Fibroblast of peridontal ligament (primary cell): ENCODE measurements around the gene SPHK2.
"Not testable (repeated sequence)": the region's sequence is repeated elsewhere in the genome, so short reads cannot be mapped to it uniquely, and the experiment has no call there.

ENCODE experiments used
- DNase-seq: peaks from one replicate; pipeline ENCODE4 v3.0.0-alpha.2; 2010; ENCODE audit errors: extremely low read depth

Gene SPHK2

DNA sequence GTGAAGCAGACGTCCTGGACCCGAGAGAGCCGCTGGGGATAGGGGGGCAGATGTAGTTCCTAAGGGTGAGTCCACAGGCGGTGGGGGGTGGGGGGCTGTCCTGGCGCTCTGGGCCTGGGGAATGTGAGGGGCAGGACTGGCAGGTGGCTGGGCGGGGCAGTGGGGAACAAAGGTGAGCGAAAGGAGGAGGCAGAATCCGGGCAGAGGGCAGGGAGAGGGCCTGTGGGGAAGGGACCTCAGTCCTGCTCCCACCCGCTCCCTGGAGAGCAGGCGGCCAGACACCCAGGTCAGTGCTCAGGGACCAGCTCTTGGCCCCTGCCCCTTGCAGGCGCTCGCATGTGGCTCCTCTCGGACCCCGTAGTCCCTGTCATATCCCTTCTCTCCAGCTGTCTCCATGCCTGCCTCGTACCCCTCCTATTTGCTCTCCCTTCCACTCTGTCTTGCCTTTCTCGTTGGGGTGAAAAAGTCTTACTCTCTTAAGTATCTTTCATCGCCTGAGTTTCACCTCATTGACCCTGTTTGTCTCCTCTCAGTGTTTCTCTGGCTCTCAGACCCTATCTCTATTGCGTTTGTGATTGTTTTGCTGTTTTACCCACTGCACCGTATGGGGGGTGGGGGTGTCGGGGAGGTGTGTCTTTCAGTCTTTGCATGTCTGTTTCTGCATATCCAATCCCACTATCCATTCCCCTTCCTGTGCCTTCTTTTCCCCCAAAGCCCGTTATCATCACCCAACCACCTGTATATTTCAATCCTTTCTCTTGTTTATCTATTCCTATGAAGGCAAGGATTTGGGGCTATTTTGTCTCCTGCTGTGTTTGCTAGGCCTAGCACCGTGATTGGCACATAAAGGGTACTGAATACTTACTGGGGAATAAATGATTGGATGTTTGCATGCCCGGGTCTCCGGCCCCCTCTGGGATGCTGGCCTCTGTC lies 5.8 kb downstream of the SPHK2 start:
- DNase-seq = no peak

DNA sequence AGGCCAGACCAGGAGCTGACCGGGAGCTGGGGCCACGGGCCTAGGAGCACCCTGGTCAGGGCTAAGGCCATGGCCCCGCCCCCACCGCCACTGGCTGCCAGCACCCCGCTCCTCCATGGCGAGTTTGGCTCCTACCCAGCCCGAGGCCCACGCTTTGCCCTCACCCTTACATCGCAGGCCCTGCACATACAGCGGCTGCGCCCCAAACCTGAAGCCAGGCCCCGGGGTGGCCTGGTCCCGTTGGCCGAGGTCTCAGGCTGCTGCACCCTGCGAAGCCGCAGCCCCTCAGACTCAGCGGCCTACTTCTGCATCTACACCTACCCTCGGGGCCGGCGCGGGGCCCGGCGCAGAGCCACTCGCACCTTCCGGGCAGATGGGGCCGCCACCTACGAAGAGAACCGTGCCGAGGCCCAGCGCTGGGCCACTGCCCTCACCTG lies 6.6 kb downstream of the SPHK2 start:
- no peak for DNase-seq

DNA sequence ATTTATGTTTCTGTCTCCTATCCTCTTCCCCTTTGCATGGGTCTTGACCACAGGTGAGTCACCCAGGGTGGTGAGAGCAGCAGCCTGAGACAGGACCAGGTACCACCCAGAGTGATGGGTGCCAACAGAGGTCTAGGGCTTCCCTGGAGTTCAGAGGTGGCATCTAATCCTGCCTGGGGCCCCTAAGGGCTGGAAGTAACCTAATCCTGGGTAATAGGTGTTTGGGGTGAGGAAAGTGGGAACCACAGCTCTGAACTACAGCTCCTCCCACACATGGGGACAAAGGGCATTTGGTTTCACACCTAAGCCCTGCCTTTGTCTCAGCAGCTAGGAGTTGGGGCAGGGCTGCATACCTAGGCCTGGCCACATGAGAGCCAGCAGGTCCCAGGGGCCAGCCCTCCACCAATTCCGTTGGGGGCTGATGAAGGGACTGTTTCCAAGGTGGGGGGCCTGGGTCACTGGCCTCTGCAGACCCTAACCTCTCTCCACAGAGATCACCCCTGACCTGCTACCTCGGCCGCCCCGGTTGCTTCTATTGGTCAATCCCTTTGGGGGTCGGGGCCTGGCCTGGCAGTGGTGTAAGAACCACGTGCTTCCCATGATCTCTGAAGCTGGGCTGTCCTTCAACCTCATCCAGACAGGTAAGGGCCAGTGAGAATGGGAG lies 8.0 kb downstream of the SPHK2 start:
- DNase-seq = no peak

DNA sequence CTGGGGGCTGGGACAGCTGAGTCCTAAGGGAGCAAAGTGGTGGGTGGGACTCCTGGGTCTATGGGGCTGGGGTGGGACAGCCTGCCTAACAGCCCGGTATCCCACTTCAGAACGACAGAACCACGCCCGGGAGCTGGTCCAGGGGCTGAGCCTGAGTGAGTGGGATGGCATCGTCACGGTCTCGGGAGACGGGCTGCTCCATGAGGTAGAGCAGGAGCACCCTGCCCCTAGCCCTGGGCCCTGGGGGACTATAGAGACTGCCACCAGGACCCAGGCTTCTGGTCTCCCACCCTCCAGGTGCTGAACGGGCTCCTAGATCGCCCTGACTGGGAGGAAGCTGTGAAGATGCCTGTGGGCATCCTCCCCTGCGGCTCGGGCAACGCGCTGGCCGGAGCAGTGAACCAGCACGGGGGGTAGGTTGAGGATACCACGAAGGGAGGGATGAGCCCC lies 8.6 kb downstream of the SPHK2 start:
- no peak for DNase-seq

DNA sequence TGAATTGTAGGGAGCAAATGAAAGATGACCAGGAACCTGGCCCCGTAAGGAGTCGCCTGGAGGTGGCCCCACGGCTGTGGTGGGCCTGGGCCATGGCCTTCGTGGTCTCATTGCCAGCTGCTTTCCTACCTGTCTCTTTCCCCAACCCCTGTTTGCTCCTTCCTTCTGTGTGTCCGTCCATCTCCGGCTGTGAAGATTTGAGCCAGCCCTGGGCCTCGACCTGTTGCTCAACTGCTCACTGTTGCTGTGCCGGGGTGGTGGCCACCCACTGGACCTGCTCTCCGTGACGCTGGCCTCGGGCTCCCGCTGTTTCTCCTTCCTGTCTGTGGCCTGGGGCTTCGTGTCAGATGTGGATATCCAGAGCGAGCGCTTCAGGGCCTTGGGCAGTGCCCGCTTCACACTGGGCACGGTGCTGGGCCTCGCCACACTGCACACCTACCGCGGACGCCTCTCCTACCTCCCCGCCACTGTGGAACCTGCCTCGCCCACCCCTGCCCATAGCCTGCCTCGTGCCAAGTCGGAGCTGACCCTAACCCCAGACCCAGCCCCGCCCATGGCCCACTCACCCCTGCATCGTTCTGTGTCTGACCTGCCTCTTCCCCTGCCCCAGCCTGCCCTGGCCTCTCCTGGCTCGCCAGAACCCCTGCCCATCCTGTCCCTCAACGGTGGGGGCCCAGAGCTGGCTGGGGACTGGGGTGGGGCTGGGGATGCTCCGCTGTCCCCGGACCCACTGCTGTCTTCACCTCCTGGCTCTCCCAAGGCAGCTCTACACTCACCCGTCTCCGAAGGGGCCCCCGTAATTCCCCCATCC lies 9.4 kb downstream of the SPHK2 start:
- no peak for DNase-seq

DNA sequence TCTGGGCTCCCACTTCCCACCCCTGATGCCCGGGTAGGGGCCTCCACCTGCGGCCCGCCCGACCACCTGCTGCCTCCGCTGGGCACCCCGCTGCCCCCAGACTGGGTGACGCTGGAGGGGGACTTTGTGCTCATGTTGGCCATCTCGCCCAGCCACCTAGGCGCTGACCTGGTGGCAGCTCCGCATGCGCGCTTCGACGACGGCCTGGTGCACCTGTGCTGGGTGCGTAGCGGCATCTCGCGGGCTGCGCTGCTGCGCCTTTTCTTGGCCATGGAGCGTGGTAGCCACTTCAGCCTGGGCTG lies 9.9 kb downstream of the SPHK2 start:
- DNase-seq = no peak

DNA sequence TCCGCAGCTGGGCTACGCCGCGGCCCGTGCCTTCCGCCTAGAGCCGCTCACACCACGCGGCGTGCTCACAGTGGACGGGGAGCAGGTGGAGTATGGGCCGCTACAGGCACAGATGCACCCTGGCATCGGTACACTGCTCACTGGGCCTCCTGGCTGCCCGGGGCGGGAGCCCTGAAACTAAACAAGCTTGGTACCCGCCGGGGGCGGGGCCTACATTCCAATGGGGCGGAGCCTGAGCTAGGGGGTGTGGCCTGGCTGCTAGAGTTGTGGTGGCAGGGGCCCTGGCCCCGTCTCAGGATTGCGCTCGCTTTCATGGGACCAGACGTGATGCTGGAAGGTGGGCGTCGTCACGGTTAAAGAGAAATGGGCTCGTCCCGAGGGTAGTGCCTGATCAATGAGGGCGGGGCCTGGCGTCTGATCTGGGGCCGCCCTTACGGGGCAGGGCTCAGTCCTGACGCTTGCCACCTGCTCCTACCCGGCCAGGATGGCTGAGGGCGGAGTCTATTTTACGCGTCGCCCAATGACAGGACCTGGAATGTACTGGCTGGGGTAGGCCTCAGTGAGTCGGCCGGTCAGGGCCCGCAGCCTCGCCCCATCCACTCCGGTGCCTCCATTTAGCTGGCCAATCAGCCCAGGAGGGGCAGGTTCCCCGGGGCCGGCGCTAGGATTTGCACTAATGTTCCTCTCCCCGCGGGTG lies 10.4 kb downstream of the SPHK2 start:
- no peak for DNase-seq

DNA sequence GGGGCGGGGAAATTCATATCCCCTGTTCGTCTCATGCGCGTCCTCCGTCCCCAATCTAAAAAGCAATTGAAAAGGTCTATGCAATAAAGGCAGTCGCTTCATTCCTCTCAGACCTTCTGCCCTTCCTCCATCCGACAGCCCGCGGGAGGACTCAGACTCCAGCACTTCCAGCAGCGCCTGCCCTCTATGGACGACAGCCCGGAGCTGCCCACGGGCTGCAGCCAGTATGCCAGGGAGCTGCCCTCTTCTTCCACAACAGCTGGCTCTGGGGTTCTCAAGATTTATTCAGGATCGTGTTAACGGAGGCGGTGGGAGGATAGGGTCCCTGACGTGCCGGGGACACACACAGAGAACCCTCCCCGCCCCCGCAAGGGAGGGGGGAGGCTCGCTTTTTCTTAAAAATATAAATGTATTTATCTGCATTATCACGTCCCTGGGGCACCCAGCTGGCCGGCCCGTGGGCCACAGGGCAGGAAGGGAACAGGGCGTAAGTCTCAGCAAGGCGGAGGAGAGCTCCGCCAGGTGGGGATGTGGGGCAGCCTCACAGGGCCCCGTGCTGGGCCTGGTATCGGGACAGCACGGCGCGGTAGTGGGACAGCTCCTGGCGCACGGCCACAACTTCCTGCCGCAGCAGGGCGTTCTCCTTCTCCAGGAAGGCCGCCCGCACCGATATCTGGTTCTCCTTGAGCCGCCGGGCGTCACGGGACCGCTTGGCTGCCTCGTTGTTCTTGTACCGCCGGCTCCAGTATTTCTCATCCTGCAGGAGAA lies 11.2 kb downstream of the SPHK2 start:
- no peak for DNase-seq

DNA sequence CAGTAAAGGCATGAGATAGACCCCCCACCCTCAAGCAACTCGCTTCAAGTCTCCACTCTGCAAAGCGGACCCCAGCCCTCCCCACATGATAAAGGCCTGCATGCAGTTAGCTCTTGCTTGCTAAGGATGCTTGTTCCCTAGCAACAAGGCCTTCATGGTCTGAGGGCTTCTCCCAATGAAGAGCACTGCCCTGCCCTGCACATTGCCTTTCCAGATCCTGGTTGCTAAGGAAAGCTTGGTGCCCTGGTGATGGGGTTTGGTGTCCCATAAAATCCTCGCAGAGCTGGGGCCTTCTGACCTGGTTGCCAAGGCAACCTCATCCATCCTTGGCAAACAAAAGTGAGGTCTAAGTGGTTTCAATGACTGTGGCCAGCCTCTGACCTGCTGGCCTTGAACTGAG lies 11.9 kb downstream of the SPHK2 start:
- no peak for DNase-seq

DNA sequence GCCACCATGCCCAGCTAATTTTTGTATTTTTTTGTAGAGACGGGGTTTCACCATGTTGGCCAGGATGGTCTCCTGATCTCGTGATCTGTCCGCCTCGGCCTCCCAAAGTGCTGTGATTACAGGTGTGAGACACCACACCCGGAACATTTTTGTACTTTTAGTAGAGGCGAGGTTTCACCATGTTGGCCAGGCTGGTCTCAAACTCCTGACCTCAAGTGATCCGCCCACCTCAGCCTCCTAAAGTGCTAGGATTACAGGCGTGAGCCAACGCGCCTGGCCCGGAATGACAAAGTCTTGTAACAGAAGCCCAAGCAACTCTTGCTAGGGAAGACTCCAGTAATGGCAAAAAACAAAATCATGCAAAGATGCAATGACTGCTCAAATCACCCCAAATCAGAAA lies 13.0 kb downstream of the SPHK2 start:
- not testable (repeated sequence) for DNase-seq

DNA sequence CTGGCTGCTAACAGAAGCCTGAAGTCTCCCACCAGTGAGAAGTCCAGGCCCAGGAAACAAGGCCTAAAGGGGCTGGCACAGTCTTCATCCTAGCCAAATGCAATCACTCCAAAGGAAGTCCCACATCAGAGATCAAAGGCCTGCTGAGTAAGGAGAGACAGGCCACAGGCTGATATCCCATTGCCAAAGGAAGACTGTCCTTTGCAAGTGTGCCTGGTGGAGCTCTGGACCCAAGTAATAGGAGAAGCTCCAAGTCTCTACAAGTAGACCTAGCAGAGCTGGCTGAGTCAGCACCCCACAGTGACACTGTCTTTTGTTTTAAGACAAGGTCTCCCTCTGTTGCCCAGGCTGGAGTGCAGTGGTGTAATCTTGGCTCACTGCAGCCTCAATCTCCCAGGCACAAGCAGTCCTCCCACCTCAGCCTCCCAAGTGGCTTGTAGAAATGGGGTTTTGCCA lies 13.4 kb downstream of the SPHK2 start:
- peak; percentile 35 for DNase-seq

DNA sequence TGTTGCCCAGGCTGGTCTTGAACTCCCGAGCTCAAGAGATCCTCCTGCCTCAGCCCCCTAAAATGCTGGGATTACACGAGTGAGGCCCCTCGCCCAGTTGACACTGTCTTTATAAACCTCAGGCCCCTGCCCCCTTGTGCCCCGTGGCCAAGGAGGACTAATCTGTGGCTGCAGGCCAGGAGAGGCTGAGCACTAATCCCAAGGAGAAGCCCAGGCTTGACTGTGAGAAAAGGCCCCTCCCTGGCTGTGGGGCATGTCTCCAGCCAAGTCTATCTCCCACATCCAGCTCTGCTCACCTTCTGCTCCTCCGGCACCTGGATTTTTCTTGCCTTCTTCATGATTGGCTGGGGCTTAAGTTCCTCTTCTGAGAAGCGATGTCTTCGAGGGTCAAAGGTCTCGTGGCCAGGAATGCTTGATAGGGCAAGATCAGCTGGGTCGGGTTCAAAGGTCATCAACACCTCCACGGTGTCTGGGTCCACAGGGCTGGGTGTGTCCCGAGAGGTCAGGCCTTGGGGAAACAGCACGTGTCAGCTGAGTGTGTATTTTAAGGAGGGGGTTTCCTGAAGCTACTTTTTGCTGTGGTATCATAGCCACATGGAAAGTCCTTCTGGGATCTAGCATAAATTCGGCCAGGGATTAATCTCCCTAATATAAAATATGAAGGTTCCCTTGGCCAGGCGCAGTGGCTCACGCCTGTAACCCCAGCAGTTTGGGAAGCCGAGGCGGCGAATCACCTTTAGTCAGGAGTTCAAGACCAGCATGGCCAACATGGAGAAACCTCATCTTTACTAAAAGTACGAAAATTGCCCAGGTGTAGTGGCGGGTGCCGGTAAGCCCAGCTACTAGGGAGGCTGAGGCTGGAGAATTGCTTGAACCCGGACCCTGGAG lies 14.1 kb downstream of the SPHK2 start:
- DNase-seq = no peak

DNA sequence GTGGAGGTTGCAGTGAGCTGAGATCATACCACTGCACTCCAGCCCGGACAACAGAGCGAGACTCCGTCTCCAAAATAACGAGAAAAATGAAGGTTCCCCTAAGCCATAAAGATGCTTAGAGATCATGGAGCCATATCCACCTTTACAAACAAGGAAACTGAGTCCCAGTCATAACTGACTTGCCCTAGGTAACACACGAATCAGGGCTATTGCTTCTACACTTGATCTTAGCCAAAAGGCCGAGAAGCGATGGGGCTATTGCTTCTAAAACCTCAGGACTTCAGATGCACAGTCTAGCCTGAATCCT lies 14.7 kb downstream of the SPHK2 start:
- DNase-seq = no peak

DNA sequence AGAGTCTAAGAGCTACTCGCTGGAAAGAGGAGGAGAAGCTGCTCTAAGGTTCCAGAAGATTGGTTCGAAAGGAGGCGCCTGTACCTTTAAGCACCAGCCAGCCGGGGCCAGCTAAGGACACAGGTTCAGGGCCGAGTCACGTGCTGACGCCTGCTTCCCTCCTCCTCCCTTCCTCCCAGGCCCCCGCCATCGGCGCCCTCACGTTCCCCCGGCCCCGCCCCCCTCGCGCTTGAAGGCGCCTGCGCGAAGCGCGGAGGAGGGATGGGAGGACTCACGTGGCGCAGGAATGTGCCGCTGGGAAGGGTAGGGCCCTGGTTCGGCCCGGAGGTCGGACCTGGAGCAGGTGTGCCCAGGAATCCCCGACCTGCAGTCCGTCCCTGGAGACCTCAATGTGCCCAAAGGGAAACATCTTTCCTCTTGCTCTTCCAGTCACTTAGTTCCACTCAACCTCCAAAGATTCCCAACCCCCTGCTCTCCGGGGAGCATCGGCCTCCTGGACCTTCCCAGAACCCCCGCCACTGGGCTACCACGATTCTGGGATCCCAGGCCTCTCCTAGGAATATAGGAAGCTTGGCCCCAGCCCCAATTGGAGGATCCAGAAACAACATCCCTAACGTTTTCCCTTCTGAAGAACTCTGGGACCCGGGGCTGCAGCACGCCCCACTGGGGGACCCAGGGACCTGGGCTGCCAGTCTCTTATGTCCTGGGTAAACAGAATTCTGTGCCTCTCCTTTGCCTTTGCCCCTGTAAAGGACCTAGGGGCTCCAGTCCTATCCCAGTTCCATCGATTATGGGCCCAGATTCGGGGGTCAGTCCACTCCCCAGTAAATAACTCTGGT lies 15.3 kb downstream of the SPHK2 start:
- peak; percentile 90 for DNase-seq

DNA sequence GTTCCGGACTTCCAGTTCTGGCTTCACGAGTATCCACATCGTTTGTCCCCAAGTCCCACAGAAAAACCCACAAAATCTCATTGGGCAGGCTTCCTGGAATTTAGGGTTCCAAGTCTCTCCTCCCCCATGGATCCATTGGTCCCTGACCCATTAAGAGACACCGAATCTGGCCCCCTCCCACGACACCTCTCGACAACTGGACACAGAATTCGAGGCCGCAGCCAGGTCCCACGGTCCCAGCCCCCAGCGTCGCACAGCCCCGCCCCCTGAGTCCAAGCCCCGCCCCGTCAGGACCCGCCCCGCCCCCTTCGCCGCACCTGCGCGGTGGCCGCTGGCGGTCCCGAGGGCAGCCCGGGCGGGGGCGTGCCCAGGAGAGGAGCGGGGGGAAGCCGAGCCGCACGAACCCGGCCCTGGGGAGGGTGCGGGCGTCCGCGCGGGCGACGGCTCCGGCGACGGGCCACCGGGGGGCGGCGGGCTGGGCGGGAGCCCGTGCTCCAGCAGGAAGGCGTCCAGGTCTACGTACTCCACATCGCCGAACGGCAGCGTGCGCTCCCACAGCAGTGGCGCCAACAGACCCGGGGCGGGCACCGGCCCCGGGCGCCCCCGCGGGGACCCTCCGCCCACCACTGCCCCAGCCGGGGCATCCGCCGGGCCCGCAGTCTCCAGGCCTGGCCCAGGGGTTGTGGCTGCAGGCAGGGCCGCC lies 16.1 kb downstream of the SPHK2 start:
- no peak for DNase-seq

DNA sequence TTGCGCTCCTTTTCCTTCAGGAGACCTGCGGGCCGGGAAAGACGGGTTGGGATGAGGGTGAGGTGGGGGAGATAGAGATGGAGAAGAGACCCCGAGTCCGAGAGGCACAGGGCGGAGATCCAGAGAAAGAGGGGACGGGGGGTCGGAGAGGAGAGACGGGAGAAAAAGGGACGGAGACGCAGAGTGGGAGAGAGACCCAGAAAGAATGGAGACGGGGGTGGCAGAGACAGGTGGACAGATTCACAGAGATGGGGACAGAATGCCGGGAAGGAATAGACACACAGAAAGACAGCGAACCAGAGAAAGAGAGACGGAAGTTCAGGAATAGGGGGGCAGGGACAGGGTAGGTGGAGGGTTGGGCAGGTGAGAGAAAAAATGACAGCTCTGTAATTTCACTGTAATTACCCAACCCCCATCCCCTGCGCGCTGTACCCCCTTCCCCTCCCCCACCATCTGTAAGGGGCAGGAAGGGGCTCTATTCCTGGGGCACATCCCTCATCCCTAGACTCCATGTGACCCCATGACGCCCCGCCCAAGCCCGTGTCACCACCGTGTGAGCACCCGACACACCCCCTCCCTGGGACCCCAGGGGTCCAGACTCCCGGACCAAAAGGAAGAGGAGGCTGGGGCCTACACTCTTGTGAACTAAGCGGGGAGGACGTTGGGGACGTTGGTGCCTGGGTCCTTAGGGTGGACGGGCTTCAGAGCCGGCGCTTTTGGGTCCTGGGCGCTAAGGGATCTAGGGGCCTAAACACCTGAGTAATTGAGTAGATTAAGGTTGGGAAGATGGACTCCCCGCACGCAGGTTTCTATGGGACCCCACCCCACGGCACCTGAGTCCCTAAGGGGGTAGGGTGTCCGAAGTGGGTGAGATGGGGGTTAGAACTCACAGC lies 16.9 kb downstream of the SPHK2 start:
- no peak for DNase-seq

DNA sequence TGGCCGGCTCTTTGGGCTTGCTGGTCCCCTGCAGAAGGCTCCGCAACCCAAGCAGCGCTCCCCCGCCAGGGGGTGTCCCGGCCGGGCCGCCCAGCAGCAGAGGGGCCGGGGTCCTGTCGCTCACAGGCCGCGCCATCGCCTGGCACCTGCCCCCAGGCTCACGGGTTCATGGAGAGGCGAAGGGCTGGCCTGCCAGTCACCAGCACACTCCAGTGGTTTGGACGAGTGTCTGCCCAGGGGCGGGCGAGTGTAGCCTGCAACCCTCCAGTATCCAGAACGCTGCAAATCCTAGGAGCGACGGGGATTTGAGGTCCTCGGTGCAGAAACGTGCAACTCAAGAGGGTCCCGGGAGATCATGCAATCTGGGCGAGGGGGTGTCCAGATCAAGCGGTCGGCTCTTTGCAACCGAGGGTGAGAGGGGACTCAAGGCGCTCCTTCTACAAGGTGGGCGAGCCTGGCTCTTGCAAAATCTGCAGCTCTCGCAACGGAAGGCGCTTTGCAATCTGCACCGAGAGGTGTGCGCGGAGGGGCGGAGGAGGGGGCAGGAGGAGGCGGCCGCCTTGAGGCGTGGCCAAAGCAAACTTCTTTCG lies 17.6 kb downstream of the SPHK2 start, which contains the start of gene DBP:
TSS of gene DBP (minus strand) at position 521 of the 590 bp plus-strand sequence. CDS start at position 136, 385 bp downstream.
- DNase-seq = no peak
